Activated naive CD8-positive, alpha-beta T cell treated with anti-CD3 and anti-CD28 coated beads, Interleukin-2, amount 10 ng/mL, durations not matched to agents 7 days and 5 days (primary cell): ENCODE measurements around the gene GMPS. TPM values are rescaled to one million over a fixed set of nuclear protein-coding genes. Genes with fewer than 3 reads are reported as not detected.
"Not testable (repeated sequence)": the region's sequence is repeated elsewhere in the genome, so short reads cannot be mapped to it uniquely, and the experiment has no call there.

ENCODE experiments used
- ATAC-seq: fragments of 150-1000 bp; cut with Tn5 transposase; one replicate; pipeline ENCODE4 v1.10.0; 2021; ENCODE audit warnings: low read depth, moderate library complexity
- POLR2A ChIA-PET: fragments of 350-600 bp; sonication (Branson Sonifier 250); formaldehyde crosslinking; loops from one replicate; lab custom pipeline; 2021; ENCODE audit warnings: antibody characterized with exemption; lab: Charles Lee
- DNase-seq: peaks from one replicate; pipeline ENCODE4 v3.0.0; 2021
- H3K27ac Mint-ChIP-seq: one replicate; pipeline ENCODE4 v1.8.0; 2022; ENCODE audit warnings: mild to moderate bottlenecking, mixed read lengths
- H3K27me3 Mint-ChIP-seq: one replicate; pipeline ENCODE4 v1.8.0; 2022; ENCODE audit warnings: mild to moderate bottlenecking, moderate library complexity, mixed read lengths
- H3K36me3 Mint-ChIP-seq: one replicate; pipeline ENCODE4 v1.8.0; 2021; ENCODE audit warnings: mild to moderate bottlenecking, mixed read lengths
- H3K4me1 Mint-ChIP-seq: one replicate; pipeline ENCODE4 v1.8.0; 2021; ENCODE audit warnings: mixed read lengths
- H3K4me3 Mint-ChIP-seq: one replicate; pipeline ENCODE4 v1.8.0; 2022; ENCODE audit warnings: mild to moderate bottlenecking, moderate library complexity, mixed read lengths
- H3K9me3 Mint-ChIP-seq: one replicate; pipeline ENCODE4 v1.8.0; 2021; ENCODE audit warnings: mixed read lengths
- total RNA-seq, 2 experiments: library from RNA; stranded (reverse); gene quantifications; one replicate each; pipeline ENCODE4 v1.2.3, GENCODE V29; 2021

The GMPS gene
- total RNA-seq, 2 experiments from 2014 or later, result 84.0 to 86.8 TPM

GRCh38 chr3:155960060-155960459 lies 89.6 kb downstream of the GMPS start:
- no peaks in the 10 kb centered on the region for H3K27me3 Mint-ChIP-seq
- no peak overlapping the region for H3K4me3 Mint-ChIP-seq
- peaks cover 4% of the 10 kb centered on the region for H3K9me3 Mint-ChIP-seq
- ATAC-seq (no peak), DNase-seq (no peak)
- H3K36me3 Mint-ChIP-seq, result peaks cover 14% of the 10 kb centered on the region
- H3K4me1 Mint-ChIP-seq, result peaks cover 5% of the 10 kb centered on the region
- no peak overlapping the region for H3K27ac Mint-ChIP-seq
- POLR2A ChIA-PET, result no interaction called here

GRCh38 chr3:155961044-155961443 lies 90.6 kb downstream of the GMPS start:
- POLR2A ChIA-PET, DNase-seq, H3K4me1 Mint-ChIP-seq, H3K27me3 Mint-ChIP-seq, H3K27ac Mint-ChIP-seq, H3K9me3 Mint-ChIP-seq, H3K4me3 Mint-ChIP-seq, ATAC-seq: not testable (repeated sequence)
- H3K36me3 Mint-ChIP-seq, result peaks cover 12% of the 10 kb centered on the region

- ATAC-seq, result no peak
- H3K27me3 Mint-ChIP-seq, result peaks cover 1% of the 10 kb centered on the region
Observed at GRCh38 chr3:155963570-155963969, 93.1 kb downstream of the GMPS start.

GRCh38 chr3:155970398-155970797 lies 99.9 kb downstream of the GMPS start:
- Mint-ChIP-seq H3K4me3 (no peak overlapping the region), H3K9me3 (no peaks in the 10 kb centered on the region), H3K36me3 (no peaks in the 10 kb centered on the region), H3K27ac (no peak overlapping the region), H3K27me3 (peaks cover 5% of the 10 kb centered on the region), H3K4me1 (no peaks in the 10 kb centered on the region)
- no peak for ATAC-seq
- no peak for DNase-seq
- POLR2A ChIA-PET, result no interaction called here

More at GRCh38 chr3:155963570-155963969, 93.1 kb downstream of the GMPS start:
- peaks cover 4% of the 10 kb centered on the region for H3K4me1 Mint-ChIP-seq
- H3K4me3 Mint-ChIP-seq, result no peak overlapping the region
- DNase-seq, result no peak
- POLR2A ChIA-PET, result no interaction called here
- H3K36me3 Mint-ChIP-seq, result peaks cover 8% of the 10 kb centered on the region
- peaks cover 1% of the 10 kb centered on the region for H3K9me3 Mint-ChIP-seq
- H3K27ac Mint-ChIP-seq, result no peak overlapping the region

GRCh38 chr3:155972885-155973584 lies 102.6 kb downstream of the GMPS start:
- H3K4me1 Mint-ChIP-seq, result no peaks in the 10 kb centered on the region
- POLR2A ChIA-PET, result no interaction called here
- no peak overlapping the region for H3K27ac Mint-ChIP-seq
- ATAC-seq (no peak), DNase-seq (no peak)
- H3K36me3 Mint-ChIP-seq, result no peaks in the 10 kb centered on the region
- no peak overlapping the region for H3K4me3 Mint-ChIP-seq
- H3K27me3 Mint-ChIP-seq, result peaks cover 4% of the 10 kb centered on the region
- H3K9me3 Mint-ChIP-seq, result no peaks in the 10 kb centered on the region

GRCh38 chr3:155978324-155978723 lies 107.9 kb downstream of the GMPS start:
- H3K27me3 Mint-ChIP-seq, result peaks cover 12% of the 10 kb centered on the region
- H3K36me3 Mint-ChIP-seq, result no peaks in the 10 kb centered on the region
- no peaks in the 10 kb centered on the region for H3K4me1 Mint-ChIP-seq
- H3K4me3 Mint-ChIP-seq, result no peak overlapping the region
- H3K9me3 Mint-ChIP-seq, result no peaks in the 10 kb centered on the region
- ATAC-seq (no peak), DNase-seq (no peak)
- POLR2A ChIA-PET, result no interaction called here
- H3K27ac Mint-ChIP-seq, result no peak overlapping the region

- Mint-ChIP-seq H3K4me3 (no peak overlapping the region), H3K9me3 (no peaks in the 10 kb centered on the region), H3K4me1 (no peaks in the 10 kb centered on the region), H3K27me3 (peaks cover 11% of the 10 kb centered on the region), H3K27ac (no peak overlapping the region), H3K36me3 (no peaks in the 10 kb centered on the region)
- POLR2A ChIA-PET, result no interaction called here
- no peak for DNase-seq
- ATAC-seq, result no peak
Observed at GRCh38 chr3:155979746-155980145, 109.3 kb downstream of the GMPS start.

GRCh38 chr3:155981669-155982068 lies 111.2 kb downstream of the GMPS start:
- Mint-ChIP-seq H3K9me3 (no peaks in the 10 kb centered on the region), H3K4me1 (no peaks in the 10 kb centered on the region), H3K4me3 (no peak overlapping the region), H3K27ac (no peak overlapping the region), H3K36me3 (no peaks in the 10 kb centered on the region), H3K27me3 (peaks cover 11% of the 10 kb centered on the region)
- DNase-seq, result no peak
- POLR2A ChIA-PET, result no interaction called here
- no peak for ATAC-seq

GRCh38 chr3:155983834-155984474 lies 113.5 kb downstream of the GMPS start:
- Mint-ChIP-seq H3K27me3 (peaks cover 11% of the 10 kb centered on the region), H3K36me3 (no peaks in the 10 kb centered on the region), H3K9me3 (no peaks in the 10 kb centered on the region), H3K4me1 (no peaks in the 10 kb centered on the region), H3K27ac (no peak overlapping the region), H3K4me3 (no peak overlapping the region)
- DNase-seq (no peak), ATAC-seq (no peak)
- POLR2A ChIA-PET, result no interaction called here

- H3K4me1 Mint-ChIP-seq, result no peaks in the 10 kb centered on the region
- no peak overlapping the region for H3K27ac Mint-ChIP-seq
- DNase-seq (no peak), ATAC-seq (no peak)
- H3K27me3 Mint-ChIP-seq, result peaks cover 11% of the 10 kb centered on the region
- no peak overlapping the region for H3K4me3 Mint-ChIP-seq
- H3K36me3 Mint-ChIP-seq, result no peaks in the 10 kb centered on the region
- H3K9me3 Mint-ChIP-seq, result no peaks in the 10 kb centered on the region
- POLR2A ChIA-PET, result no interaction called here
Observed at GRCh38 chr3:155984791-155985417, 114.5 kb downstream of the GMPS start.

GRCh38 chr3:155989536-155989935 lies 119.1 kb downstream of the GMPS start:
- Mint-ChIP-seq H3K4me1 (no peaks in the 10 kb centered on the region), H3K9me3 (no peaks in the 10 kb centered on the region), H3K27ac (no peak overlapping the region), H3K36me3 (no peaks in the 10 kb centered on the region), H3K4me3 (no peak overlapping the region), H3K27me3 (no peaks in the 10 kb centered on the region)
- POLR2A ChIA-PET, result no interaction called here
- no peak for ATAC-seq
- DNase-seq, result no peak

GRCh38 chr3:155991212-155991611 lies 120.8 kb downstream of the GMPS start:
- ATAC-seq (no peak), DNase-seq (no peak)
- H3K27ac Mint-ChIP-seq, result no peak overlapping the region
- no peak overlapping the region for H3K4me3 Mint-ChIP-seq
- no peaks in the 10 kb centered on the region for H3K36me3 Mint-ChIP-seq
- H3K27me3 Mint-ChIP-seq, result no peaks in the 10 kb centered on the region
- H3K4me1 Mint-ChIP-seq, result no peaks in the 10 kb centered on the region
- POLR2A ChIA-PET, result no interaction called here
- no peaks in the 10 kb centered on the region for H3K9me3 Mint-ChIP-seq

- H3K27ac Mint-ChIP-seq, result no peak overlapping the region
- ATAC-seq (no peak), DNase-seq (no peak)
- H3K27me3 Mint-ChIP-seq, result no peaks in the 10 kb centered on the region
- H3K9me3 Mint-ChIP-seq, result no peaks in the 10 kb centered on the region
- POLR2A ChIA-PET, result no interaction called here
- no peaks in the 10 kb centered on the region for H3K36me3 Mint-ChIP-seq
- no peak overlapping the region for H3K4me3 Mint-ChIP-seq
- H3K4me1 Mint-ChIP-seq, result no peaks in the 10 kb centered on the region
Observed at GRCh38 chr3:155991847-155992246, 121.4 kb downstream of the GMPS start.
